GM18951 (cell line): ENCODE results near the gene CTNNBL1.
"Not testable (repeated sequence)": the region's sequence is repeated elsewhere in the genome, so short reads cannot be mapped to it uniquely, and the experiment has no call there.

Experiments
- POLR2A ChIP-seq: IDR thresholded peaks from 4 replicates; pipeline ENCODE4 v1.6.1; 2011; ENCODE audit warnings: mild to moderate bottlenecking; ENCODE audit not compliant: insufficient read length, insufficient read depth; ENCODE audit errors: extremely low read depth
- in situ Hi-C: fragments of 300-500 bp; cut with MboI; formaldehyde crosslinking; loops from one replicate; pipeline ENCODE4 v1.12.0; 2022; ENCODE audit warnings: low sequenced_read_pairs, mixed read lengths, inconsistent platforms; ENCODE audit not compliant: unreplicated experiment

CTNNBL1 gene

GRCh38 chr20:37668166-37668565 is 25.7 kb upstream of the CTNNBL1 start:
- in situ Hi-C loops = no loop called here
- TF ChIP-seq POLR2A = no peak

GRCh38 chr20:37669062-37669772 is 24.6 kb upstream of the CTNNBL1 start:
- TF ChIP-seq POLR2A = no peak
- in situ Hi-C loops = no loop called here

- in situ Hi-C loops = no loop called here
- no peak for TF ChIP-seq POLR2A
These were observed 24.0 kb upstream of the CTNNBL1 start for GRCh38 chr20:37669773-37670236.

GRCh38 chr20:37670351-37670791 is 23.5 kb upstream of the CTNNBL1 start:
- in situ Hi-C loops = no loop called here
- TF ChIP-seq POLR2A = no peak

- TF ChIP-seq POLR2A = no peak
- in situ Hi-C loops = no loop called here
These were observed 21.7 kb upstream of the CTNNBL1 start for GRCh38 chr20:37672143-37672542.

- in situ Hi-C loops = no loop called here
- no peak for TF ChIP-seq POLR2A
These were observed 20.4 kb upstream of the CTNNBL1 start for GRCh38 chr20:37673444-37673843.

GRCh38 chr20:37676440-37676839 is 17.4 kb upstream of the CTNNBL1 start:
- TF ChIP-seq POLR2A = no peak
- in situ Hi-C loops = no loop called here

GRCh38 chr20:37677969-37678861 is 15.6 kb upstream of the CTNNBL1 start:
- TF ChIP-seq POLR2A = no peak
- in situ Hi-C loops = no loop called here

GRCh38 chr20:37679751-37680150 is 14.1 kb upstream of the CTNNBL1 start:
- in situ Hi-C loops = not testable (repeated sequence)

- no peak for TF ChIP-seq POLR2A
These were observed 13.4 kb upstream of the CTNNBL1 start for GRCh38 chr20:37680420-37680819.

GRCh38 chr20:37681384-37682112 is 12.3 kb upstream of the CTNNBL1 start:
- in situ Hi-C loops = no loop called here
- TF ChIP-seq POLR2A = no peak

More at GRCh38 chr20:37680420-37680819, 13.4 kb upstream of the CTNNBL1 start:
- in situ Hi-C loops = no loop called here

GRCh38 chr20:37683146-37683545 is 10.7 kb upstream of the CTNNBL1 start:
- in situ Hi-C loops = not testable (repeated sequence)

GRCh38 chr20:37686762-37687477 is 6.9 kb upstream of the CTNNBL1 start:
- in situ Hi-C loops = no loop called here
- no peak for TF ChIP-seq POLR2A
